Keratinocyte (primary cell): ENCODE measurements around the gene ABHD2. TPM values are rescaled to one million over a fixed set of nuclear protein-coding genes. Genes with fewer than 3 reads are reported as not detected.
A peak's percentile ranks its signal among the peaks of the same experiment; 100 is the strongest.

Experiments used
- DNase-seq: peaks from one replicate; pipeline ENCODE4 v3.0.0-alpha.2; 2011; ENCODE audit warnings: low read depth, missing footprints, low spot score
- FAIRE-seq: peaks from 2 replicates; lab custom pipeline; 2011; peaks lifted over from hg19 to GRCh38; lab: Jason Lieb, UNC
- H2AFZ ChIP-seq: 2 replicates; pipeline ENCODE4 v1.6.0; 2012; ENCODE audit warnings: low read length, control low read depth, inconsistent platforms; ENCODE audit not compliant: control insufficient read depth
- H3K27ac ChIP-seq: 2 replicates; pipeline ENCODE4 v1.5.1; 2011; ENCODE audit warnings: low read length; ENCODE audit not compliant: control insufficient read depth, insufficient read depth
- H3K27me3 ChIP-seq: 3 replicates; pipeline ENCODE4 v1.6.0; 2011; ENCODE audit warnings: low read length; ENCODE audit not compliant: control insufficient read depth, insufficient read depth; ENCODE audit errors: extremely low read depth
- H3K36me3 ChIP-seq, 2 experiments: 2 replicates in 1 of 2; 3 replicates in 1 of 2; pipeline ENCODE4 v1.5.1; 2011; ENCODE audit warnings: low read length in 2 of 2, mild to moderate bottlenecking in 1 of 2; ENCODE audit not compliant: control insufficient read depth in 2 of 2, insufficient read depth in 2 of 2; ENCODE audit errors: extremely low read depth in 1 of 2
- H3K4me1 ChIP-seq: 3 replicates; pipeline ENCODE4 v1.5.1; 2011; ENCODE audit warnings: low read length; ENCODE audit not compliant: control insufficient read depth, insufficient read depth; ENCODE audit errors: extremely low read depth
- H3K4me2 ChIP-seq: 3 replicates; pipeline ENCODE4 v1.6.0; 2011; ENCODE audit warnings: low read depth, low read length; ENCODE audit not compliant: control insufficient read depth, insufficient read depth; ENCODE audit errors: extremely low read depth
- H3K4me3 ChIP-seq, 3 experiments: fragments of 200-600 bp in 1 of 3; sonication (generic) in 1 of 3; 2 replicates in 2 of 3; 3 replicates in 1 of 3; pipeline ENCODE4 v1.5.1; 2011 to 2016; ENCODE audit warnings: low read length in 3 of 3, mild to moderate bottlenecking in 3 of 3, control low read depth in 2 of 3, inconsistent platforms in 1 of 3, low read depth in 1 of 3, mixed read lengths in 1 of 3, mixed run types in 1 of 3, moderate library complexity in 1 of 3; ENCODE audit not compliant: control insufficient read depth in 2 of 3, insufficient read depth in 2 of 3; ENCODE audit errors: extremely low read depth in 1 of 3
- H3K79me2 ChIP-seq: 2 replicates; pipeline ENCODE4 v1.6.0; 2012; ENCODE audit warnings: low read length; ENCODE audit not compliant: control insufficient read depth, insufficient read depth
- H3K9ac ChIP-seq: 3 replicates; pipeline ENCODE4 v1.6.0; 2011; ENCODE audit warnings: low read length; ENCODE audit not compliant: control insufficient read depth, insufficient read depth; ENCODE audit errors: extremely low read depth
- H3K9me1 ChIP-seq: 3 replicates; pipeline ENCODE4 v1.6.0; 2011; ENCODE audit warnings: low read length; ENCODE audit not compliant: control insufficient read depth, insufficient read depth; ENCODE audit errors: extremely low read depth
- H3K9me3 ChIP-seq: 2 replicates; pipeline ENCODE4 v1.5.1; 2012; ENCODE audit warnings: low read depth, low read length; ENCODE audit not compliant: control insufficient read depth
- H4K20me1 ChIP-seq: 3 replicates; pipeline ENCODE4 v1.6.0; 2011; ENCODE audit warnings: low read length; ENCODE audit not compliant: control insufficient read depth, insufficient read depth; ENCODE audit errors: extremely low read depth
- EZH2 ChIP-seq: IDR thresholded peaks from one replicate; pipeline ENCODE4 v1.6.1; 2012; ENCODE audit warnings: inconsistent platforms, mild to moderate bottlenecking, low read length, moderate library complexity
- dilution Hi-C: fragments of 300-500 bp; cut with MboI; formaldehyde crosslinking; loops from one replicate; pipeline ENCODE4 v1.7.0; 2020; ENCODE audit warnings: low sequenced_read_pairs; ENCODE audit not compliant: extremely low pct_ligation_motif_present
- polyA plus RNA-seq, 5 experiments: library from polyadenylated mRNA; depleted of rRNA in 3 of 5; stranded (reverse) in 3 of 5; stranded (forward) in 1 of 5; unstranded in 1 of 5; fragments of >200 nt; gene quantifications; 1 replicate in 1 of 5; 2 replicates in 3 of 5; 3 replicates in 1 of 5; pipeline versions ENCODE4 v1.2.1 to v1.2.3, GENCODE V29; 2011 to 2012; ENCODE audit warnings: missing spikeins in 2 of 5, low read depth in 1 of 5, low replicate concordance in 1 of 5
- TF ChIP-seq, protein P1 (sequence below), 3 experiments: IDR thresholded peaks in 1 of 3; conservative IDR thresholded peaks in 1 of 3; optimal IDR thresholded peaks in 1 of 3; 2 replicates in 2 of 3; 3 replicates in 1 of 3; pipeline versions ENCODE3 to v1.5.1; 2011; ENCODE audit warnings: low read length in 3 of 3, mild to moderate bottlenecking in 3 of 3, moderate library complexity in 2 of 3, control low read depth in 1 of 3, inconsistent platforms in 1 of 3; ENCODE audit not compliant: insufficient read depth in 2 of 3; ENCODE audit errors: extremely low read depth in 1 of 3

The ABHD2 gene
- polyA plus RNA-seq, 1 donor (not counting 4 experiments of a cell fraction or from before 2014, with no cell fraction given): 22.8 TPM

DNA sequence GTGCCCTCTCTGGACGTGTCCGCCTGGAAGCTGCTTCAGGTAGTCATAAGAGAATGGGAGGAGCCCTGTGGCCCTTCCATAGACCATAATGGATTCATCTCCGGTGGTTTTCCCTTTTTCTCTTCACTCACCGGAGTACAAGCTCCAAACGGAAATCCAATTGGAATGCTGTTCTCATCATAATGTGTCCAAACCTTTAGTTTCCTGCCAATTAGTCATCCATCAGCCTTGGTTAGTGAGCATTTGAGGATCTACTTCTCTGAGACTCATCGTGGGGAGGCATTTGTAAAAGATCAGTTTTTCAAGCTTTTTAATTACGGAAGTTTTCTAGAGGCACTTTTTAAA lies 34.9 kb downstream of the ABHD2 start:
- TF ChIP-seq EZH2: no peak
- TF ChIP-seq, protein P1, sequence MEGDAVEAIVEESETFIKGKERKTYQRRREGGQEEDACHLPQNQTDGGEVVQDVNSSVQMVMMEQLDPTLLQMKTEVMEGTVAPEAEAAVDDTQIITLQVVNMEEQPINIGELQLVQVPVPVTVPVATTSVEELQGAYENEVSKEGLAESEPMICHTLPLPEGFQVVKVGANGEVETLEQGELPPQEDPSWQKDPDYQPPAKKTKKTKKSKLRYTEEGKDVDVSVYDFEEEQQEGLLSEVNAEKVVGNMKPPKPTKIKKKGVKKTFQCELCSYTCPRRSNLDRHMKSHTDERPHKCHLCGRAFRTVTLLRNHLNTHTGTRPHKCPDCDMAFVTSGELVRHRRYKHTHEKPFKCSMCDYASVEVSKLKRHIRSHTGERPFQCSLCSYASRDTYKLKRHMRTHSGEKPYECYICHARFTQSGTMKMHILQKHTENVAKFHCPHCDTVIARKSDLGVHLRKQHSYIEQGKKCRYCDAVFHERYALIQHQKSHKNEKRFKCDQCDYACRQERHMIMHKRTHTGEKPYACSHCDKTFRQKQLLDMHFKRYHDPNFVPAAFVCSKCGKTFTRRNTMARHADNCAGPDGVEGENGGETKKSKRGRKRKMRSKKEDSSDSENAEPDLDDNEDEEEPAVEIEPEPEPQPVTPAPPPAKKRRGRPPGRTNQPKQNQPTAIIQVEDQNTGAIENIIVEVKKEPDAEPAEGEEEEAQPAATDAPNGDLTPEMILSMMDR (optimal IDR thresholded peaks at IDR 0.05 in 1 of 3, IDR thresholded peaks at IDR 0.05 in 1 of 3, conservative IDR thresholded peaks at IDR 0.05 in 1 of 3; ENCODE audit: extremely low read depth in 1 of 3, insufficient read depth in 2 of 3, low read length in 3 of 3): no peak
- no peak overlapping the region for H3K4me2 ChIP-seq
- no peak overlapping the region for H3K9ac ChIP-seq
- no peaks in the 10 kb centered on the region for H3K27me3 ChIP-seq
- dilution Hi-C loops: no loop called here
- FAIRE-seq (no peak), DNase-seq (no peak)
- H3K36me3 ChIP-seq: peaks cover 2 to 3% of the 10 kb centered on the region in 2 experiments
- H3K79me2 ChIP-seq: no peaks in the 10 kb centered on the region
- H3K9me3 ChIP-seq: no peaks in the 10 kb centered on the region
- H3K9me1 ChIP-seq: no peaks in the 10 kb centered on the region
- H2AFZ ChIP-seq: no peak overlapping the region
- H3K27ac ChIP-seq: peak overlapping the region; percentile 22
- peaks cover 44% of the 10 kb centered on the region for H3K4me1 ChIP-seq
- H4K20me1 ChIP-seq: no peaks in the 10 kb centered on the region
- no peak overlapping the region for H3K4me3 ChIP-seq

DNA sequence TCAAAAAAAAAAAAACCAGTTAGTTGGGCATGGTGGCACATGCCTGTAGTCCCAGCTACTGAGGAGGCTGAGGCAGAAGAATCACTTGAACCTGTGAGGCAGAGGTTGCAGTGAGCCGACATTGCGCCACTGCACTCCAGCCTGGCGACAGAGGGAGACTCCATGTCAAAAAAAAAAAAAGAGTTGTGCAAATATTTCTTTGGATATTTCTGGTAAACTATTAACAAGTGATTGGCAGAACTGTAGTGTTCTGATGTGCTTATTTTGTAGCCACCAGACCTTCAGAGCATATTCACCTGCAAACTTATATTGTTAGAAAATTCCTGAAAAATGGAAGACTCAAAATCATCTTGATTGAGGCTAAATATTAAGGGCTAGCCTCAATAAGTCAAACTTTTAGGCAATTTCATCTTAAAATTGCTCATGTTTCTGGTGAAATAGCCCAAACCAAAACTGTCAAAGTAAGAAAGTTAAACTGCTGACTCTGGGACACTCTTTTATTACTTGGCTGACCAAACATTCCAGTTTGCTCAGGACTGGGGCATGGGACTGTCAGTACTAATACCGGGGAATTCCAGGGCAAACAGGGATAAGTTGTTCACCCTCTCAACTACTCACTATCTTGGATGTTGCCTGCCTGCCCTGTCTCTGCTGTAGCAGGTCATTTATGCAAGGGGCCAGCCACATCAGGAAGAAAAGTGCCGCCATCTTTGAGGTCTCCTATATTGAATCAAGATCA lies 37.0 kb downstream of the ABHD2 start:
- Histone ChIP-seq H3K79me2 (no peaks in the 10 kb centered on the region), H3K9me1 (no peaks in the 10 kb centered on the region), H3K27ac (no peak overlapping the region), H3K4me2 (no peak overlapping the region), H4K20me1 (no peaks in the 10 kb centered on the region), H3K9me3 (no peaks in the 10 kb centered on the region), H3K36me3 (peaks cover 0 to 6% of the 10 kb centered on the region in 2 experiments), H3K27me3 (no peaks in the 10 kb centered on the region), H2AFZ (no peak overlapping the region), H3K4me3 (no peak overlapping the region), H3K4me1 (peaks cover 55% of the 10 kb centered on the region), H3K9ac (no peak overlapping the region)
- DNase-seq (no peak), FAIRE-seq (no peak)
- no peak for TF ChIP-seq EZH2
- TF ChIP-seq, protein P1 (optimal IDR thresholded peaks at IDR 0.05 in 1 of 3, IDR thresholded peaks at IDR 0.05 in 1 of 3, conservative IDR thresholded peaks at IDR 0.05 in 1 of 3; ENCODE audit: extremely low read depth in 1 of 3, insufficient read depth in 2 of 3, low read length in 3 of 3): no peak
- dilution Hi-C loops: no loop called here
